ENCODE measurements around the gene DOCK4.

DNA sequence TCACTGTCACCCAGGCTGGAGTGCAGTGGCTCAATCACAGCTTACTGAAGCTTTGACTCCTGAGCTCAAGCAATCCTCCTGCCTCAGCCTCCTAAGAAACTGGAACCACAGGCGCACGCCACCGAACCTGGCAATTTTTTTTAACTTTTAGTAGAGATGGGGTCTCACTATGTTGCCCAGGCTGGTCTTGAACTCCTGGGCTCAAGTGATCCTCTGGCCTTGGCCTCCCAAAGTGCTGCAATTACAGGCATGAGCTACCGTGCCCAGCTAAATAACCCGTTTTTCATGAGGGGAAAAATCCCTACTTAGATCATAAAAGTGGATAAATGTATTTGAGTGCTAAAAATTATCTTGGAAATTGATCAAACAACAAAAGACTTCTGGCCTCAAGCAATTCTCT, 443.4 kb downstream of the DOCK4 start:
- TF ChIP-seq, protein P1, sequence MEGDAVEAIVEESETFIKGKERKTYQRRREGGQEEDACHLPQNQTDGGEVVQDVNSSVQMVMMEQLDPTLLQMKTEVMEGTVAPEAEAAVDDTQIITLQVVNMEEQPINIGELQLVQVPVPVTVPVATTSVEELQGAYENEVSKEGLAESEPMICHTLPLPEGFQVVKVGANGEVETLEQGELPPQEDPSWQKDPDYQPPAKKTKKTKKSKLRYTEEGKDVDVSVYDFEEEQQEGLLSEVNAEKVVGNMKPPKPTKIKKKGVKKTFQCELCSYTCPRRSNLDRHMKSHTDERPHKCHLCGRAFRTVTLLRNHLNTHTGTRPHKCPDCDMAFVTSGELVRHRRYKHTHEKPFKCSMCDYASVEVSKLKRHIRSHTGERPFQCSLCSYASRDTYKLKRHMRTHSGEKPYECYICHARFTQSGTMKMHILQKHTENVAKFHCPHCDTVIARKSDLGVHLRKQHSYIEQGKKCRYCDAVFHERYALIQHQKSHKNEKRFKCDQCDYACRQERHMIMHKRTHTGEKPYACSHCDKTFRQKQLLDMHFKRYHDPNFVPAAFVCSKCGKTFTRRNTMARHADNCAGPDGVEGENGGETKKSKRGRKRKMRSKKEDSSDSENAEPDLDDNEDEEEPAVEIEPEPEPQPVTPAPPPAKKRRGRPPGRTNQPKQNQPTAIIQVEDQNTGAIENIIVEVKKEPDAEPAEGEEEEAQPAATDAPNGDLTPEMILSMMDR (IDR thresholded peaks at IDR 0.05; ENCODE audit: insufficient read depth, low read depth, low read length), result no peak
- no peak for TF ChIP-seq EZH2 (IDR thresholded peaks at IDR 0.05; ENCODE audit: insufficient read depth, low read length)
